Frontal cortex (tissue), 4 donors: ENCODE results near the gene RNF8. TPM values are rescaled to one million over a fixed set of nuclear protein-coding genes. Genes with fewer than 3 reads are reported as not detected.
"Not testable (repeated sequence)": the region's sequence is repeated elsewhere in the genome, so short reads cannot be mapped to it uniquely, and the experiment has no call there.

Experiments used
- DNase-seq, 2 donors: peaks; one replicate each; pipeline ENCODE4 v3.0.0; 2012; ENCODE audit warnings: low spot score in 2 of 2
- FAIRE-seq: peaks from 2 replicates; lab custom pipeline; 2012; peaks lifted over from hg19 to GRCh38; lab: Jason Lieb, UNC
- total RNA-seq: library from RNA; depleted of rRNA; stranded (reverse); fragments of >200 nt; gene quantifications from one replicate; pipeline ENCODE4 v1.2.3, GENCODE V29; 2014
- donor health status: control.
- donor health status: control.
- donor health status: control.

The RNF8 gene
- total RNA-seq = 24.1 TPM

GRCh38 chr6:37353761-37354525, at the start of gene RNF8:
RNF8 (plus strand) TSS chr6:37353983; CDS start chr6:37354165, 182 bp downstream.
- DNase-seq = peak; percentile 82 to 94
- FAIRE-seq = no peak

GRCh38 chr6:37304766-37305165, 49.0 kb upstream of the RNF8 start:
- FAIRE-seq = no peak

GRCh38 chr6:37305841-37306425, 47.9 kb upstream of the RNF8 start:
- DNase-seq (no peak), FAIRE-seq (no peak)

More at GRCh38 chr6:37304766-37305165, 49.0 kb upstream of the RNF8 start:
- DNase-seq = no peak

GRCh38 chr6:37306624-37307222, 47.1 kb upstream of the RNF8 start:
- FAIRE-seq = no peak

GRCh38 chr6:37307484-37307883, 46.3 kb upstream of the RNF8 start:
- not testable (repeated sequence) for FAIRE-seq, DNase-seq

More at GRCh38 chr6:37306624-37307222, 47.1 kb upstream of the RNF8 start:
- no peak for DNase-seq

- DNase-seq (no peak), FAIRE-seq (no peak)
Observed at GRCh38 chr6:37308069-37308815, 45.5 kb upstream of the RNF8 start.

GRCh38 chr6:37309046-37309445, 44.7 kb upstream of the RNF8 start:
- FAIRE-seq = no peak
- no peak for DNase-seq

- DNase-seq (no peak), FAIRE-seq (no peak)
Observed at GRCh38 chr6:37309692-37310091, 44.1 kb upstream of the RNF8 start.

- no peak for FAIRE-seq
- no peak for DNase-seq
Observed at GRCh38 chr6:37310966-37311365, 42.8 kb upstream of the RNF8 start.

GRCh38 chr6:37311741-37312473, 41.9 kb upstream of the RNF8 start:
- FAIRE-seq = no peak
- no peak for DNase-seq

GRCh38 chr6:37313723-37314486, 39.9 kb upstream of the RNF8 start:
- no peak for FAIRE-seq

GRCh38 chr6:37314487-37315156, 39.2 kb upstream of the RNF8 start:
- DNase-seq = no peak

More at GRCh38 chr6:37313723-37314486, 39.9 kb upstream of the RNF8 start:
- no peak for DNase-seq

GRCh38 chr6:37315157-37315515, 38.6 kb upstream of the RNF8 start:
- DNase-seq (no peak), FAIRE-seq (no peak)

More at GRCh38 chr6:37314487-37315156, 39.2 kb upstream of the RNF8 start:
- FAIRE-seq = no peak

- no peak for FAIRE-seq
- no peak for DNase-seq
Observed at GRCh38 chr6:37316071-37316470, 37.7 kb upstream of the RNF8 start.

- FAIRE-seq (no peak), DNase-seq (no peak)
Observed at GRCh38 chr6:37317312-37318038, 36.3 kb upstream of the RNF8 start.

- FAIRE-seq = no peak
- no peak for DNase-seq
Observed at GRCh38 chr6:37319156-37319555, 34.6 kb upstream of the RNF8 start.

- DNase-seq (no peak), FAIRE-seq (no peak)
Observed at GRCh38 chr6:37319856-37320480, 33.8 kb upstream of the RNF8 start.
